ENCODE measurements around the gene CNTN2.

CNTN2 gene

DNA sequence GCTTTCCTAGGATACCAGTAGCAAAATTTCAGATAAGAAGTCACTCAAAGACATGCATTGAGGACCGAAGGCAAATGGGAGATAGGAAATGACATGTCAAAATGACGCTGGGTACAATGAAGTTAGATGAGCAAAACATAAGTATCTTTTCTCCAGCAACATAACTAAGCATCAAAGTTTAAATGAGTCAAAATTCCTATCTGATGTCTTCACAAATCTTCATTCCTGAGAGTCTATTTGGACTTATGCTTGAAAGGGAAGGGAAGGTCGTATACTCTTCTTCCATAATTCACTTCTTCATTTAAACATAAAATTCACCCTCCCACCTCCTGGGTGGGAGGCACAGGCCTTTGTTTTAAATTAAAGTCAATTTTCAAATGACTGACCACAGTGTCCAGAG lies 45.3 kb downstream of the CNTN2 start:
- in situ Hi-C loops (cut with HindIII; ENCODE audit: low pct_ligation_motif_present, low pct_unique_long_range_greater_than_20kb, low sequenced_read_pairs), result no loop called here
- DNase-seq, result no peak

DNA sequence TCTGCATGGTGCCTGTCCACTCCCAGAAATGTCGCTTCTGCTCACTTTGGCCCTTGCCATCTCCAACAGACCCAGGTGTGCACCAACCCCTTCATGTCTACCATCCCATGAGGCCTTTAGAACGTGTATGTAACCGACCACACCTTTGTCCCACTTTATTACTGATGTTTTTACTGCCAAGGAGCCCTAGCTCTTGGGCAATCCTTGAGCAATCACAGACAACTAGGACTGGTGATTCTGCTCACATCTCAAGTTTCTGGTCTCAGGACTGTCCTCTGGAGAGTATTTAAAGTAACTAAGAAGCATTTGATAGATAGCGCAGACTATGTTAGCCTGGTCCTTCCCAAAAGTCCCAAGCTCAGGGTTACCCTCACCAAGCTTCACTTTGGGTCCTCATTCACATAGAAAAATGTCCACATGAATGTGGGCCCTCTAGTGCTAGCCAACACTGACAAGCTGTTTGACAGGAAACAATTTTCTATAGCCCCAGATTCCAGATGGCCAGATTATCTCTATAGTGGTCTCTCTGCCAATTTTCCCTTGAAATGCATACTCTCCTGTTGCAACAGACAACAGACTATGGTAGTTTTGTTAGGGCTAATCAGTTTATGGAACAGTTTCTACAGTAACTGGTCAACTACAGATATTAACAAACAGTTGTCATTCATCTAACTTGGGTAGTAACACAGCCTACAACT lies 48.2 kb downstream of the CNTN2 start:
- in situ Hi-C loops (cut with HindIII; ENCODE audit: low pct_ligation_motif_present, low pct_unique_long_range_greater_than_20kb, low sequenced_read_pairs), result no loop called here
- no peak for DNase-seq

- DNase-seq, result no peak
- in situ Hi-C loops (cut with HindIII; ENCODE audit: low pct_ligation_motif_present, low pct_unique_long_range_greater_than_20kb, low sequenced_read_pairs), result no loop called here
Observed at GRCh38 chr1:205095422-205095821, 52.4 kb downstream of the CNTN2 start.

DNA sequence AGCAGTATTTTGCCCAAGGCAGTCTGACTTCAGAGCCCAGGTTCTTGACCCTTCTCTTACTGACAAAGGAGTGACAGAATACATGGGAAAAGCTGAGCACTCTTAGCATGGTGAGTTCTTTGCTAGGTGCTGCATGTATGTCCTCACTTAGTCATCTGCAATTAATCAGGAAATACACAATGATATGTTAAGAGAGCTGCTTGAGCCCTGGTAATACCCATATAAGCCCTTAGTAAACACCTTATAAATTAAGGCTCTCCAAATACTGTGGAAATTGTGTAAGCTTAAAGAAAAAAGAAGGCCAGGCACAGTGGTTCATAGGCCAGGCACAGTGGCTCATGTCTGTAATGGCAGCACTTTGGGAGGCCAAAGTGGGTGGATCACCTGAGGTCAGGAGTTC lies 55.2 kb downstream of the CNTN2 start:
- in situ Hi-C loops (cut with HindIII; ENCODE audit: low pct_ligation_motif_present, low pct_unique_long_range_greater_than_20kb, low sequenced_read_pairs), result no loop called here
- DNase-seq, result no peak

GRCh38 chr1:205102404-205102803 lies 59.4 kb downstream of the CNTN2 start:
- DNase-seq, result no peak
- in situ Hi-C loops (cut with HindIII; ENCODE audit: low pct_ligation_motif_present, low pct_unique_long_range_greater_than_20kb, low sequenced_read_pairs), result no loop called here

DNA sequence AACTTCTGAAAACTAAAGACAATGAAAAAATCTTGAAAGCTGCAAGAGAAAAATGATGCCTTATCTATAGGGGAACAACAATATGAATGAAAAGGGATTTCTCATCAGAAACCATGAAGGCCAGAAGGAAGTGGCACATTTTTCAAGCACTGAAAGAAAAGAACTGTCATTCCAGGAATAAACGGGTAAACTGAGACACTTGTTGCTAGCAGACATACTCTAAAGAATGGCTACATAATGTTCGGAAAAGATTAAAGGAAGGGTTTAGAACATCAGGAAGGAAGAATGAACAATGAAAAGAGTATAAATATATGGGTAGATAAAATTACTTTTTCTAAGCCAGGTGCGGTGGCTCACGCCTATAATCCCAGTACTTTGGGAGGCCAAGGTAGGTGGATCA lies 64.3 kb downstream of the CNTN2 start:
- in situ Hi-C loops (cut with HindIII; ENCODE audit: low pct_ligation_motif_present, low pct_unique_long_range_greater_than_20kb, low sequenced_read_pairs), result no loop called here
- DNase-seq, result no peak

DNA sequence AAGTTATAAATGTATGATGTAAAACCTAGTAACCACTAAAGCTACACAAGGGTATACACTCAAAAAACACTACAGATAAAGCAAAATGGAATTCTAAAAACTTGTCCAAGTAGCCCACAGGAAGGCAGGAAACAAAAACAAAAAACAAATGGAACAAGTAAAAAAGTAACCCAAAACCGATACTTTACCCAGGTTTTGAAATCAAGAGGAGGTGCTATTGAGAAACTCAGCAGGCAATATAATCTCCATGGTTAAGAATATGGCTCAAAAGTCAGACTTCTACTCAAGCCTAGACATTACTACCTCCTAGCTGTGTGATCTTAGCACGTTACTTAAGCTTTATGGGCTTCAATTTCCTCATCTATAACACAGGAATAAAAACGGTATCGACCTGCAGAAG lies 65.5 kb downstream of the CNTN2 start:
- in situ Hi-C loops (cut with HindIII; ENCODE audit: low pct_ligation_motif_present, low pct_unique_long_range_greater_than_20kb, low sequenced_read_pairs), result no loop called here
- DNase-seq, result no peak

GRCh38 chr1:205109269-205109668 lies 66.3 kb downstream of the CNTN2 start:
- in situ Hi-C loops (cut with HindIII; ENCODE audit: low pct_ligation_motif_present, low pct_unique_long_range_greater_than_20kb, low sequenced_read_pairs), result no loop called here
- no peak for DNase-seq

GRCh38 chr1:205109711-205110110 lies 66.7 kb downstream of the CNTN2 start:
- in situ Hi-C loops (cut with HindIII; ENCODE audit: low pct_ligation_motif_present, low pct_unique_long_range_greater_than_20kb, low sequenced_read_pairs), result no loop called here
- no peak for DNase-seq

GRCh38 chr1:205111354-205111753 lies 68.3 kb downstream of the CNTN2 start:
- no peak for DNase-seq
- in situ Hi-C loops (cut with HindIII; ENCODE audit: low pct_ligation_motif_present, low pct_unique_long_range_greater_than_20kb, low sequenced_read_pairs), result no loop called here

GRCh38 chr1:205118752-205119151 lies 75.7 kb downstream of the CNTN2 start:
- in situ Hi-C loops (cut with HindIII; ENCODE audit: low pct_ligation_motif_present, low pct_unique_long_range_greater_than_20kb, low sequenced_read_pairs), result no loop called here
- DNase-seq, result no peak

GRCh38 chr1:205121660-205122488 lies 78.9 kb downstream of the CNTN2 start, which contains the start of gene RBBP5:
RBBP5 (minus strand) TSS chr1:205121978; CDS start chr1:205121873, 105 bp downstream.
- peak; percentile 99 for DNase-seq
- in situ Hi-C loops (cut with HindIII; ENCODE audit: low pct_ligation_motif_present, low pct_unique_long_range_greater_than_20kb, low sequenced_read_pairs), result no loop called here

GRCh38 chr1:205122489-205122882 lies 79.5 kb downstream of the CNTN2 start:
- in situ Hi-C loops (cut with HindIII; ENCODE audit: low pct_ligation_motif_present, low pct_unique_long_range_greater_than_20kb, low sequenced_read_pairs), result no loop called here

DNA sequence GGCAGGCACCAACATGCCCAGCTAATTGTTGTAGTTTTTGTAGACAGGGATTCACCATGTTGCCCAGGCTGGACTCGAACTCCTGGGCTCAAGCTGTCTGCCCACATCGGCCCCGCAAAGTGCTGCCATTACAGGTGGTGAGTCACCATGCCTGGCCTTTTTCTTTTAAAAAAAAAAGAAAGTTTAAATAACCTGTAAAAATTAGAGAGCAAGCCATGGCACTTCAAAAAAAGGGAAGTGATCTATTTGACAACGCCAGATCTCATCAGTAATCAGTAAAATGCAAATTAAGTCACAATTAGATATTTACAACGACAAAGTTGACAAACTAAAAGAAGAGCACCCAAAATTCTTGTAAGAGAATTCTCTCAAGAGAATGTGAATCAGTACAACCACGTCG lies 81.7 kb downstream of the CNTN2 start:
- DNase-seq, result no peak
- in situ Hi-C loops (cut with HindIII; ENCODE audit: low pct_ligation_motif_present, low pct_unique_long_range_greater_than_20kb, low sequenced_read_pairs), result no loop called here

More at GRCh38 chr1:205122489-205122882, 79.5 kb downstream of the CNTN2 start:
- no peak for DNase-seq

GRCh38 chr1:205127646-205128045 lies 84.6 kb downstream of the CNTN2 start:
- in situ Hi-C loops (cut with HindIII; ENCODE audit: low pct_ligation_motif_present, low pct_unique_long_range_greater_than_20kb, low sequenced_read_pairs), result no loop called here
- DNase-seq, result no peak

Measured in ACHN (cell line).